Hypothalamus (tissue), 51 donors: ENCODE measurements around the gene ARIH2.

ENCODE experiments used
- DNase-seq, 51 donors: peaks; one replicate each; lab custom pipeline; 2025; lab: John Stamatoyannopoulos, UW

Gene ARIH2

DNA sequence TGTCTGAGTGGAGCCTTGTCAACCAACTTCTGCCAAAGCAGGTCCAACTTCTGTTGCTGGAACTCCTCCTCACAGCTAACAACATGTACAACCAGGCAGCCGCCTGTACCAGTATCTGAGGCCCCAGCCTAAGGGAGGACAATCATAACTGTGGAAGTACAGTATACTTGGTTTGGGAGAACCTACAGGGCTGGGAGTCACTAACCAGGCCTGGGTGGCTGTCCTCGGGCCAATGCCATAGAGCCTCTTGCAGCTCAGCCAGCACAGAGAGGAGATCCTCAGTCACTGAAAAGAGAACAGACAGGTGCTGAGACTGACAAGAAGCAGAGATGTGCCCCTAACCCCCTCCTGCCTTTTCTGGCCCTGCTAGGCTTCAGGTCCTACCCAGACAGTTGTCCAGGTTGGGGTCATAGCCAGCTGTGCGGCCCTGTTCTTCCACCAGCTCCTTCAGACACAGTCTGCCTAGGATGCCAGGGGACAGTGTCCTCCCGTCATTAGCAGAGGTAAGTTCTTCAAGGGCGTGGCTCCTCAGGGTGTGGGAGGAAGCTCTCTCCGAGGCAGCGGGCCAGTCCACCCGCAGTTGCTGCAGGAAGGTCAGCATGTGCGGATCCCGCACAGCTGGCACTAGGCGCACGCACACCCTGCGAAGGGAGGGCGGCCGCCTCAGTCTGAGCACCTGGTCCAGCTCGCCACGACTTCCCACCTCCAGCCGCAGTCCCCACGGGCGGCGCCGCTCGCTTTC lies 98.8 kb downstream of the ARIH2 start:
- DNase-seq = no peak

GRCh38 chr3:49017971-49018706 lies 99.5 kb downstream of the ARIH2 start, which contains the start of gene DALRD3:
DALRD3 (minus strand) TSS chr3:49018580; CDS start chr3:49018564, 16 bp downstream.
- peak in 45 of 51 donors; percentile 11 to 80 (median 54) for DNase-seq

DNA sequence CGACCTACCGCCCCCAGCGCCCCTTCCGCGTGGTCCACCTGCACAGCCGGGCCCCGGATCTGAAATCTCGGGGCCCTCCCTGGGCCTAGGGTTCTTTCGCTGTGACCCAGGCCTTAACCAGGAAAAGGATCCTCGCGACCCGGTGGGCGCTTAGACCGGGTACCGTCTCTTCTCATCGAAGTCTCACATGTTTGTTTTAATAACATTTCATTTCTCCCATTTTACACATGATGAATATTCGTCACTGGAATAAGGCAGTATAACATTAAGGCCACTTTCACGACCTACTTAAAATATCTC lies 100.0 kb downstream of the ARIH2 start:
- no peak for DNase-seq

- DNase-seq = no peak
Measured at GRCh38 chr3:49019941-49020329, 101.3 kb downstream of the ARIH2 start.

DNA sequence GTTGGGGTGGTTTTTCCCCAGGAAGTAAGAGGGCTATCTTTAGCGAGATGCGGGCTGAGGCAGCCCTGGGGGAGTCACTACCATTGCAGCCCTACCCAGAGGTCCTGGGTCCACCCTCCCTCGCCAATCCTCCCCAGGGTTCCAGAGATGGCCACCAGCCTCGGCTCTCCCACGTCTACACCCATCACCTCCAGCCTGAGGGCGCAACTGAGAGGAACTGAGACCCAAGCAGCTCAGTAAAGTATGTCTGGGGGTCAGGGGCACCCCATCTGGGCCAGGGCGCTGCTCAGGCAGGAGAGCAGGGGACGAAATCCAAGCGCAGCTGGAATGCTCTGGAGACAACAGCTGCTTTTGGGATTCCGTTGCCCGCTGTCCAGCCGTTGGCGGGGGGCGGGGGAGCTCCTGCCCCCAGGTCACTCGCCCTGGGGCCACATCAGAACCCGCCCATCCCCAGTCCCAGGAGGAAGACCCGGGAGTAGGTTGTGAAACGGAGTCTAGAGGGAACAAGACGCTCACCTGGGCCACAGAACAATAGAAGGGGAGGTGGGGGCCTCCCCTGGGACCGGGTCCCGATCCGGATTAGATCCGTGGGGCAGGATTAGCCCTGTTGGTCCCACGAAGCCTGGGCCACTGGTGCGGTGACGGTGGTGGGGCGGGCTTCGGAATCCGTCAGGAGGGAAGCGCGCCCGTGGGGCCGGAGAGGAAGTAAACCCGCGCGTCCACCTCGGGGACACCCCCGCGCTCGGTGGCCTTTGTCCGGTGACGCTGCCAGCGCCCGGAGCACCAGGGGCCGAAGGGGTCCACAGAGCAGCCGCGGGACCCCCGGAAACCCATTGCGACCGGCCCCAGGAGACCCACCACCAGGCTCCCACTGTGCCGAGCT lies 101.9 kb downstream of the ARIH2 start:
- DNase-seq = peak in 12 of 51 donors; percentile 20 to 67 (median 44)

DNA sequence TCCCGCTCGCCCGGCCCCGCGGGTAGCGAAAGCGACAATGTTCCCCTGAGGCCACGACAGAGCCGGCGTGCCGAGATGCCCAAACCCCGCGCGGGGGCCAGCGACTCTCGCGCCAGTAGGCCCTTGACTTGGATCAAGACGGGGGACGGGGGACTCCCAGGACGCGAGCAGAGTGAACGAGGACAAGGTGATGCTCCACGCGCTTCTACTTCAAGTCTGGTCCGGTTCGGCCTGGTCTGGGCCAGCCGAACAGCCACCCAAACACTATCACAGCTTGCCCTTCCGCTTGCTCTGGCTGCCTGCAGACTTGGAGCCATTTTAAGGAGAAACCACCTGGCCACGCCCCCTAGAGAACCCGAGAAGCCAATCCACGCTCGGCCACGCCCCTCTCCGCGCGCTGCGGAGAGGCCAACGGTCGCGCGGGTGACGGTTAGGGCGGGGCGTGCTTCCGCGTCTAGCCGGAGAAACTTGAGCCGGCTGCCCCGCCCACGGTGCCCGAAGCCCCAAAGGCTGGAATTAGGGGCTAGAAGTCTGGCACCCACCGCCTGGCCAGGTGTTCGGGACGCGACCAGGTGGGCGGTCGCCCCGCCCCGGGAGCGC lies 102.7 kb downstream of the ARIH2 start:
- peak; percentile 78 to 98 (median 94) for DNase-seq

GRCh38 chr3:49021813-49022687 lies 103.4 kb downstream of the ARIH2 start, which contains the start of gene NDUFAF3:
NDUFAF3 (plus strand) TSS chr3:49022121; CDS start chr3:49022145, 24 bp downstream.
- DNase-seq = peak; percentile 52 to 92 (median 84)

GRCh38 chr3:49022688-49023171 lies 104.1 kb downstream of the ARIH2 start:
- DNase-seq = no peak

DNA sequence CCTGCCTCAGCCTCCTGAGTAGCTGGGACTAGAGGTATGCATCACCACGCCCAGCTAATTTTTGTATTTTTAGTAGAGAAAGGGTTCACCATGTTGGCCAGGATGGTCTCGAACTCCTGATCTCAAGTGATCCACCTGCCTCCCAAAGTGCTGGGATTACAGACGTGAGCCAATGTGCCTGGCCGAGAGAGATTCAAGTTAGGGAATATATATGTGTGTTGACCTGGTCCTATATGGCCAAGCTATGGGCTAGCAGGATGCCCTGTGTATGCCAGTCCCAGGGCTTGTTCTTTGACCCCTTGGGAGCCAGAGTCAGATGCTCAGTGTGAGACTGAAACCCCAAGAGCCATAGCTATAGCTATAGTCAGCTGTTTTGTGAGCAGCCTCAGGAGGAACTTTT lies 105.1 kb downstream of the ARIH2 start:
- DNase-seq = no peak

- DNase-seq = no peak
Measured at GRCh38 chr3:49024449-49024848, 105.8 kb downstream of the ARIH2 start.

DNA sequence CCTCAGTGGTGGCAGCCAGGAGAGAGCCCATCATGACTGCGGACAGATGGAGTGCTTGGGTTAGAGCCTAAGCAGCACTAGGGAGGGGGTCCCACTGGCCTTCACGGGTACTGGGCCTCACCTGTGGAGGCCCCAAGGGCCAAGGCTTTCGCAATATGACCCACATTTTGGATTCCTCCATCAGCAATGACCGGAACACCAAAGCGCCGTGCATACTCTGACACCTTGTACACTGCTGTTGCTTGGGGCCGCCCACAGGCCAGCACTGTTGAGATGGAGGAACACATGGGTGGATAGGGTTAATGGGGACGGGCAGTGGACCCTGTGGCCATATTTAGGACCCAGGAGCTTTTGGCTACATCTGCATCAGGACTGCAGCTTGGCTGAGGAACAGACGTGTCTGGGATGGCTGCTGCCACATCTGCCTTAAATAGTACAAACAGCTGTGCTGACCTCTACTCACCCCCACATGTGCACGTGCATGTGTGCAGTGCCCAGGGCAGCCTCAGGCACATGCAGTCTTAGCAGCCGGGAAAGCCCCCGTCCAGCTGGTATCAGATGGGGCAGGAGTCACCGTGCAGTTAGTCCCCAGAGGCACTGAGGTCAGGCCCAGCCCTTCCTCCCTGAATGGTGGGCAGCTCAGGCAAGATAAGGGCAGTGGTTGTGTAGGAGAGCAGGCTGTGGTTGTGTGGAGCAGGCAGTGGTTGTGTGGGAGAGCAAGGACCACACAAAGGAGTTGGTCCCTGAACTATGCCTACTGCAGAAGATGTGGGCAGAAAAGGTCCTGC lies 106.6 kb downstream of the ARIH2 start:
- DNase-seq = no peak

DNA sequence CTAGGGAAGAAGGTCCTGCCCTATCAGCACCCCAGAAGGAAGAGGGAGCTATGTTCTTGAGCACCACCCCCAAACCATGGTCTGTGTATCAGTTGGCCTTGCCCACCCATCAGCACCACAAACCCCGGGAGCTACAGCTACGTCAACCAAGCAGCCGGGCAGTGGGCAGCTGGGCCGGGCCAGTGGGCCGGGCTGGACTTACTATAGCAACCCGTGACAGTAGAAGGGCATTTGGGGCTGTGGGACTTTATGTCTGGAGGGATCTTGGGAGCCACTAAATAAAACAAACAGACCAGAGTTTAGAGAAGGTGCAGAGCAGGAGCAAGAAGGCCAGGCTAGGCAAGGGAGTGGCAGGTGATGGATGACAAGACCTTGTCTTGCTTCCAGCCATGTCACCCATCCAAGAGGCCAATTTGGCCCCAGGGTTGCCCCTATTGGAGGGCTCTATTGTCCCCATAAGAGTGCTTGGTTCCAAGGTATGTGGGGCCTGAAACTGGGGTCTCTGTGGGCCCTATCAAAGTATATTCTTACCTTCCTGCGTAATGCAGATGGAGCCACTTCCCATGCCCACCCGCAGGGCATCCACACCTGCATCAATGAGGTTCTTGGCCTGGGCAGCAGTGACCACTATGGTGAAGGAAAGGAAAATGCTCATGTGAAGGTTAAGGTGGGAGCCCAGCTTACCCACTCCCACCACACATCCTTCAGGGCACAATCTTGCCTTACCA lies 107.3 kb downstream of the ARIH2 start:
- DNase-seq = no peak

DNA sequence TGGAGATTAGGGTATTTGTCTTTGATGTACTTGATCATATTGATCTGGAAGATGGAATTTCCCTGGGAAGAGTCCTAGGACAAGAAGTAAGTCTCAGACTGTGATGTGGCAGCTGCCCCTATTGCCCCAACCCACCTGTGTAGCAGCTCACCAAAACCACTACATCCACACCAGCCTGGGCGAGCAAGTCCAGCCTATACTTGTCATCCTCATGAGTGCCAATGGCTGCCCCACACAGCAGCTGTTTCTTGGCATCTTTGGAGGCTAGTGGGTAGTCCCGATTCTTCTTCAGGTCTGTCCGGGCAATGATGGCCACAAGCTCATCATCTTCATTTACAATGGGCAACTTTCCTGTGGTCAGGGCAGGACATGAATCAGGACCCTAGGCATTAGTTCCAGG lies 107.9 kb downstream of the ARIH2 start:
- DNase-seq = no peak

GRCh38 chr3:49027634-49028033 lies 109.0 kb downstream of the ARIH2 start:
- DNase-seq = no peak

DNA sequence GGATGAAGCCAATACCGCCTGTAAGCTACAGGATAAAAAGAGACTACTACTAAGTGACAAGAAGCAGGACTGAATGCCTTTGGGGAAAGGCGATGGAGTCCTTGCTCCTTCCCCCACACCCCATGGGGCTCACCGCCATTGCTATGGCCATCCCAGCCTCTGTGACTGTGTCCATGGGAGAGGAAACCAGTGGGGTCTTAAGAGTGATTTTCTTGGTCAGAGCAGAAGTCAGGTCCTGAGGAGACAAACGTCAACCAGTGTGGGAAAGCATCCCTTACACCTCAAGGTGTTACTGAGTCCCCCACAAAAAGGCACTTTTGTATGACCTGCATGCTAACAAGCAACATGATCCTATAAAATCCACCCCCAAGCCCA lies 109.6 kb downstream of the ARIH2 start:
- no peak for DNase-seq

DNA sequence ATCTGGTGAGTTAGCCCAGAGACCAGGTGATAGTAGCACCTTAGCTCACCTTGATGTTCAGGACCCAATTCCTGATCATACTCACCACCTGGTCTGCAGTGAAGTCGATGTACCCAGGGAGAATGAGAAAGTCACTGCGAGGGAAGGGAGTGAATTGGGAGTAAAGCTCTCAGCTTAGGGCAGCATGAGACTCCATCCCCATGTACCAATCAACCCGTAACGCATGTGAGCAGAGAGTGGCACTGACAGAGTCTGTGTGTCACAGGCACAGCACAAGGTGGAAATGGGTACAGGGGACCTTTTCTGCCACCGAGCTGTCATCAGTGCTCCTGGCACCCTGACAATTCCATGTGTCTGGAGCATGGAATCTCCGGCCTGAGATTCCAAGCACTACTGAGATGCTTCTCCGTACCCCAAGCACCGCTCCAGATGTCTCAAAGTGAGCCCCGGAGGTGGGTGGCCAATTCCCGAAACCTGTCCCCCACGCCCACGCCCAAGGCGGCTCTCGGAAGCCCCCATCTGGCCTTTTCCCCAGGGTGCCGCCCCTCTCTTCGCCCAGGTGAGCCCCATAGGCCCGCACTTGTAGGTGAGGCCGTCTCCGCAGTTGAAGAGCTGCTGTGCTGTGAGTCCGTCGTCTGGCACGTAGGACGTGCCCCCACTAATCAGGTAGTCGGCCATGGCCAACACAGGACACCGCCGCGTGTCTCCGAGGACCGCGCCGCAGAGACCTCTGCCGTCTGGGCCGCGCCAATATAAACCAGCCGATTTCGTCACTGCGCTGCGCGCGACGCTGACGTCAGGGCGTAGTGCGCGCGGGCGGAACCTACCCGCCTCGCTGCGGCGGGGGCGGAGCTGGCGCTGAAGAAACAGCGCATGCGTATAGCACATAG lies 110.3 kb downstream of the ARIH2 start, which contains the start of gene IMPDH2:
Gene IMPDH2 (minus strand): TSS at position 726 of the 890 bp plus-strand sequence. CDS start 48 bp downstream, at position 678.
- peak; percentile 42 to 96 (median 90) for DNase-seq

GRCh38 chr3:49029563-49029884 lies 110.9 kb downstream of the ARIH2 start:
- no peak for DNase-seq
